Panc1 (cell line): ENCODE measurements around the gene TEX35. TPM values are rescaled to one million over a fixed set of nuclear protein-coding genes. Genes with fewer than 3 reads are reported as not detected.

Experiments
- ATAC-seq: fragments of 200-7000 bp; cut with Tn5 transposase; 2 replicates; pipeline ENCODE4 v1.9.1; 2020; ENCODE audit warnings: mild to moderate bottlenecking, moderate library complexity
- BruUV-seq: library from RNA; stranded (reverse); fragments of 400-500 nt; replicated peaks from 2 replicates; lab custom pipeline; 2021; lab: Mats Ljungman, UMichigan
- CTCF ChIA-PET: fragments of 300-600 bp; sonication (Branson Sonifier 250); formaldehyde crosslinking; loops from one replicate; lab custom pipeline; 2022; ENCODE audit warnings: antibody characterized with exemption; lab: Charles Lee
- POLR2A ChIA-PET: fragments of 300-600 bp; sonication (Branson Sonifier 250); formaldehyde crosslinking; loops from one replicate; lab custom pipeline; 2022; ENCODE audit warnings: antibody characterized with exemption; lab: Charles Lee
- DNase-seq: peaks from one replicate; pipeline ENCODE4 v3.0.0-alpha.2; 2010; ENCODE audit warnings: low read depth, low spot score
- H3K27ac ChIP-seq: 2 replicates; pipeline ENCODE4 v1.5.1; 2011; ENCODE audit warnings: mild to moderate bottlenecking, low read length, inconsistent platforms
- H3K27me3 ChIP-seq: fragments of 200-500 bp; sonication (Bioruptor generic); 2 replicates; pipeline ENCODE4 v1.6.0; 2014; ENCODE audit warnings: low read length, inconsistent platforms; ENCODE audit not compliant: control insufficient read depth, insufficient read depth
- H3K36me3 ChIP-seq: fragments of 200-500 bp; sonication (Bioruptor generic); 2 replicates; pipeline ENCODE4 v1.5.1; 2014; ENCODE audit warnings: inconsistent platforms, mild to moderate bottlenecking, low read length, moderate library complexity; ENCODE audit not compliant: control insufficient read depth, insufficient read depth
- H3K4me1 ChIP-seq: 2 replicates; pipeline ENCODE4 v1.5.1; 2011; ENCODE audit warnings: inconsistent platforms, mild to moderate bottlenecking, low read length, moderate library complexity; ENCODE audit not compliant: control insufficient read depth, insufficient read depth
- H3K4me3 ChIP-seq, 2 experiments: 2 replicates each; pipeline ENCODE4 v1.5.1; 2011 to 2012; ENCODE audit warnings: low read depth in 2 of 2, low read length in 2 of 2, mild to moderate bottlenecking in 2 of 2, inconsistent platforms in 1 of 2, moderate library complexity in 1 of 2
- H3K9me3 ChIP-seq: fragments of 200-500 bp; sonication (Bioruptor generic); 2 replicates; pipeline ENCODE4 v1.5.1; 2014; ENCODE audit warnings: low read depth, mild to moderate bottlenecking, inconsistent platforms, low read length, moderate library complexity; ENCODE audit not compliant: control insufficient read depth, insufficient read depth
- CTCF ChIP-seq: fragments of 450-650 bp; IDR thresholded peaks from 2 replicates; pipeline ENCODE4 v1.5.1; 2017; ENCODE audit warnings: mild to moderate bottlenecking
- POLR2AphosphoS5 ChIP-seq: IDR thresholded peaks from 2 replicates; pipeline ENCODE4 v1.6.1; 2012; ENCODE audit warnings: mild to moderate bottlenecking, low read depth, low read length, moderate library complexity
- SIN3A ChIP-seq: IDR thresholded peaks from 2 replicates; pipeline ENCODE4 v1.6.1; 2012; ENCODE audit warnings: low read depth, mild to moderate bottlenecking, low read length, moderate library complexity, borderline replicate concordance; ENCODE audit not compliant: insufficient read depth
- TCF7L2 ChIP-seq: IDR thresholded peaks from 2 replicates; pipeline ENCODE4 v1.6.1; 2011; ENCODE audit warnings: mild to moderate bottlenecking, low read depth, low read length, inconsistent platforms
- in situ Hi-C: cut with HindIII; loops from 2 replicates; pipeline ENCODE4 v1.10.0; 2016; ENCODE audit warnings: low sequenced_read_pairs, low pct_unique_long_range_greater_than_20kb
- intact Hi-C: fragments of 100-400 bp; cut with micrococcal nuclease; formaldehyde crosslinking; loops from one replicate; pipeline ENCODE4 v1.10.0; 2022; ENCODE audit not compliant: unreplicated experiment
- total RNA-seq: library from RNA; stranded (reverse); gene quantifications from one replicate; pipeline ENCODE4 v1.2.1, GENCODE V29; 2021; ENCODE audit not compliant: unreplicated experiment
- TF ChIP-seq, protein P1 (sequence below), 2 experiments: IDR thresholded peaks; 2 replicates each; pipeline ENCODE4 v1.6.1; 2011 to 2012; ENCODE audit warnings: low read depth in 2 of 2, control low read depth in 1 of 2, low read length in 1 of 2, mild to moderate bottlenecking in 1 of 2, moderate library complexity in 1 of 2; ENCODE audit not compliant: insufficient read depth in 1 of 2

The TEX35 gene
- total RNA-seq, 1 experiment from 2014 or later, result not detected

DNA sequence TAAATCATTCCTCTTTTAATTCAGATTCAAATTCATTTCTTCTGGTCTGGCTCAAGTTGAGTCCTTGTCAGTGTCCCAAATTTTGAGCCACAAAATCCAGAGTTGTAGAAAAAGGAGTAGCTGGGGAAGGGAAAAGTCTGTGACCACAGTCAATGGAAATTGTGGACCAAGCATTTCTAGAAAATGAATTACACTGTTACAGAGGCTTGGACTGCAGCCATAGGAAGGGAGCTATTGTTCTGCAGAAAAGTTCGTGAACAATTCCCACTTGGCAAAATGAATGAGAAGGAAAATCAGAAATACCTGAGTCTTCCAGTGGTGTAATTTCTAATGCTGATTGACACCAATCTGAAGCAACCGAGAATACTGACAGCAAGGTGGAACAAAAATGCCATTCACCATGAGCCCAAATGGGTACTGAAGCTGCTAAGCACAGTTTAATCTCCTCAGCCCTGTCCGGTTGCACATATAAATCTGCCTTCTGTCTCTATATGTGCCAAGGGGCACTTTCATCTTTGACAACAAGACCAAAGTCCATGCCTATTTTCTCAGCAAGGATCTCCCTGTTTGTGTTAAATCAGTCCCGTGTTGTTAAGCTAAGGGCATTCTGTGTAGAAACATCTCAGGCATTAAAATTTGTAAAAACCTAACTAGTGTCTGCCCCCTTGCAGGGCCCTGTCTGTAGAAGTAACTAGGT lies 51.3 kb downstream of the TEX35 start:
- Histone ChIP-seq H3K36me3 (no peaks in the 10 kb centered on the region), H3K9me3 (0 out of 2 replicates have a peak, but pooled peaks cover 3% of the 10 kb centered on the region), H3K4me1 (no peaks in the 10 kb centered on the region), H3K27ac (no peak overlapping the region), H3K27me3 (no peaks in the 10 kb centered on the region), H3K4me3 (no peak overlapping the region)
- no peak for TF ChIP-seq POLR2AphosphoS5
- no peak for TF ChIP-seq TCF7L2
- TF ChIP-seq, protein P1, sequence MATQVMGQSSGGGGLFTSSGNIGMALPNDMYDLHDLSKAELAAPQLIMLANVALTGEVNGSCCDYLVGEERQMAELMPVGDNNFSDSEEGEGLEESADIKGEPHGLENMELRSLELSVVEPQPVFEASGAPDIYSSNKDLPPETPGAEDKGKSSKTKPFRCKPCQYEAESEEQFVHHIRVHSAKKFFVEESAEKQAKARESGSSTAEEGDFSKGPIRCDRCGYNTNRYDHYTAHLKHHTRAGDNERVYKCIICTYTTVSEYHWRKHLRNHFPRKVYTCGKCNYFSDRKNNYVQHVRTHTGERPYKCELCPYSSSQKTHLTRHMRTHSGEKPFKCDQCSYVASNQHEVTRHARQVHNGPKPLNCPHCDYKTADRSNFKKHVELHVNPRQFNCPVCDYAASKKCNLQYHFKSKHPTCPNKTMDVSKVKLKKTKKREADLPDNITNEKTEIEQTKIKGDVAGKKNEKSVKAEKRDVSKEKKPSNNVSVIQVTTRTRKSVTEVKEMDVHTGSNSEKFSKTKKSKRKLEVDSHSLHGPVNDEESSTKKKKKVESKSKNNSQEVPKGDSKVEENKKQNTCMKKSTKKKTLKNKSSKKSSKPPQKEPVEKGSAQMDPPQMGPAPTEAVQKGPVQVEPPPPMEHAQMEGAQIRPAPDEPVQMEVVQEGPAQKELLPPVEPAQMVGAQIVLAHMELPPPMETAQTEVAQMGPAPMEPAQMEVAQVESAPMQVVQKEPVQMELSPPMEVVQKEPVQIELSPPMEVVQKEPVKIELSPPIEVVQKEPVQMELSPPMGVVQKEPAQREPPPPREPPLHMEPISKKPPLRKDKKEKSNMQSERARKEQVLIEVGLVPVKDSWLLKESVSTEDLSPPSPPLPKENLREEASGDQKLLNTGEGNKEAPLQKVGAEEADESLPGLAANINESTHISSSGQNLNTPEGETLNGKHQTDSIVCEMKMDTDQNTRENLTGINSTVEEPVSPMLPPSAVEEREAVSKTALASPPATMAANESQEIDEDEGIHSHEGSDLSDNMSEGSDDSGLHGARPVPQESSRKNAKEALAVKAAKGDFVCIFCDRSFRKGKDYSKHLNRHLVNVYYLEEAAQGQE (IDR thresholded peaks at IDR 0.05; ENCODE audit: insufficient read depth in 1 of 2, low read depth in 2 of 2, low read length in 1 of 2), result no peak
- TF ChIP-seq SIN3A, result no peak
- TF ChIP-seq CTCF, result no peak
- CTCF ChIA-PET, result no interaction called here
- DNase-seq, result no peak
- in situ Hi-C loops, result no loop called here
- intact Hi-C loops, result no loop called here
- no TSS peak for BruUV-seq
- ATAC-seq, result no peak
- POLR2A ChIA-PET, result interaction anchor here (0.7 kb wide), 1 partner anchor 81 kb away, joined by 5 read pairs; no protein-coding TSS in a partner anchor

GRCh38 chr1:178564783-178565180 lies 51.9 kb downstream of the TEX35 start:
- Histone ChIP-seq H3K4me1 (no peaks in the 10 kb centered on the region), H3K36me3 (no peaks in the 10 kb centered on the region), H3K9me3 (0 out of 2 replicates have a peak, but pooled peaks cover 3% of the 10 kb centered on the region), H3K27ac (no peak overlapping the region), H3K4me3 (no peak overlapping the region), H3K27me3 (no peaks in the 10 kb centered on the region)
- BruUV-seq, result no TSS peak
- no peak for ATAC-seq
- in situ Hi-C loops, result no loop called here
- TF ChIP-seq, protein P1 (IDR thresholded peaks at IDR 0.05; ENCODE audit: insufficient read depth in 1 of 2, low read depth in 2 of 2, low read length in 1 of 2), result no peak
- TF ChIP-seq SIN3A, result no peak
- TF ChIP-seq TCF7L2, result no peak
- no peak for TF ChIP-seq POLR2AphosphoS5
- TF ChIP-seq CTCF, result no peak
- CTCF ChIA-PET, result no interaction called here
- POLR2A ChIA-PET, result no interaction called here
- DNase-seq, result no peak
- intact Hi-C loops, result no loop called here
